ENCODE measurements around the gene IMMP2L. TPM values are rescaled to one million over a fixed set of nuclear protein-coding genes. Genes with fewer than 3 reads are reported as not detected.

IMMP2L gene
- total and polyA plus RNA-seq, 7 donors = 9.3 to 43.0 (median 19.2) TPM

DNA sequence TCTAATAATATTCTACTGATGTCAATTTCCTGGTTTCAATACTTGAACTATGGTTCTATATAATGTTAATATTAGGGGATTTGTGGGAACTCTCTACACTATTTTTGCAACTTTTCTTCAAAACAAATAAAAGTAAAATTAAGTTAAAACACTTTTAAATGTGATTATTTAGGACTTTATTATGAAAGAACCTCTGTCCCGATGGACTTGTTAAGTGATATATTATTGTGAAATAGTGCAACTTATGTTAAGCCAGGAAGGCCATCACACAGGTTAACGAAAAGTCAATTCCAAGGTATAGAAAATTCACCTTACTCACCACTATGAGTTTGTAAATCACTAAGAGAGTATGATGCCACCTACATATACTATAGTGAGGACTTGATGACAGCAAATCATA is 79.2 kb downstream of the IMMP2L start:
- no peak overlapping the region for H3K4me3 ChIP-seq
- no peak overlapping the region for H3K27ac ChIP-seq
- intact Hi-C loops (cut with DNase I) = no loop called here
- H3K9me3 ChIP-seq = no peaks in the 10 kb centered on the region
- TF ChIP-seq, protein P1, sequence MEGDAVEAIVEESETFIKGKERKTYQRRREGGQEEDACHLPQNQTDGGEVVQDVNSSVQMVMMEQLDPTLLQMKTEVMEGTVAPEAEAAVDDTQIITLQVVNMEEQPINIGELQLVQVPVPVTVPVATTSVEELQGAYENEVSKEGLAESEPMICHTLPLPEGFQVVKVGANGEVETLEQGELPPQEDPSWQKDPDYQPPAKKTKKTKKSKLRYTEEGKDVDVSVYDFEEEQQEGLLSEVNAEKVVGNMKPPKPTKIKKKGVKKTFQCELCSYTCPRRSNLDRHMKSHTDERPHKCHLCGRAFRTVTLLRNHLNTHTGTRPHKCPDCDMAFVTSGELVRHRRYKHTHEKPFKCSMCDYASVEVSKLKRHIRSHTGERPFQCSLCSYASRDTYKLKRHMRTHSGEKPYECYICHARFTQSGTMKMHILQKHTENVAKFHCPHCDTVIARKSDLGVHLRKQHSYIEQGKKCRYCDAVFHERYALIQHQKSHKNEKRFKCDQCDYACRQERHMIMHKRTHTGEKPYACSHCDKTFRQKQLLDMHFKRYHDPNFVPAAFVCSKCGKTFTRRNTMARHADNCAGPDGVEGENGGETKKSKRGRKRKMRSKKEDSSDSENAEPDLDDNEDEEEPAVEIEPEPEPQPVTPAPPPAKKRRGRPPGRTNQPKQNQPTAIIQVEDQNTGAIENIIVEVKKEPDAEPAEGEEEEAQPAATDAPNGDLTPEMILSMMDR (IDR thresholded peaks at IDR 0.05) = no peak
- 76 to 93% (median 88%) methylated on average over 2 of the region's 2 CpGs for WGBS, 3 donors
- ATAC-seq = no peak
- no peak for DNase-seq
- no peaks in the 10 kb centered on the region for H3K27me3 ChIP-seq (ENCODE audit: insufficient read depth in 3 of 3, low read length in 2 of 3)
- no peaks in the 10 kb centered on the region for H3K4me1 ChIP-seq
- H3K36me3 ChIP-seq (ENCODE audit: insufficient read depth in 1 of 2, low read depth in 1 of 2) = no peaks in the 10 kb centered on the region

DNA sequence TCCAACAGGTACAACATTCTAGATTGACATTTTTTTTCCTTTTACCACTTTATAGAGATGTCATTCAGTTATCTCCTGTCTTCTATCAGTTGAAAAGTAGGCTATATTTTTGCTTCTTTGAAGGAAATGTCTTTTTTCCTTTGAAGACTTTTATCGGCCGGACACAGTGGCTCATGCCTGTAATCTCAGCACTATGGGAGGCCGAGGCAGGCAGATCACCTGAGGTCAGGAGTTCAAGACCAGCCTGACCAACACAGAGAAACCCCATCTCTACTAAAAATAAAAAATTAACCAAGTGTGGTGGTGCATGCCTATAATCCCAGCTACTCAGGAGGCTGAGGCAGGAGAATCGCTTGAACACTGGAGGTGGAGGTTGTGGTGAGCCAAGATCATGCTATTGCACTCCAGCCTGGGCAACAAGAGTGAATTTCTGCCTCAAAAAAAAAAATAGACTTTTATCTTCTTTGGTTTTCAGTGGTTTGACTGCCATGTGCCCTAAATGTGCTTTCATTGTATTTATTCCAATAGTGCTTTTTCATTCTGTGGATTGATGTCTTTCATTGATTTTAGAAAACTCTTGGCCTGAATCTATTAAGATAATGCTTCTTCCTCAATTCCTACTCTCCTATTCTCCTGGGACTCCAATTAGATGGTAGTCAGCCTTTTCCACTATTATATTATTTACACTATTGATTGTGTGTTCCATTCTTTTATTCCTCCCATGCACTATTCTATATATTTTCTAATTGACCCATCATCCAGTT is 84.6 kb downstream of the IMMP2L start:
- 97 to 99% (median 97%) methylated on average over 4 of the region's 4 CpGs for WGBS, 3 donors

DNA sequence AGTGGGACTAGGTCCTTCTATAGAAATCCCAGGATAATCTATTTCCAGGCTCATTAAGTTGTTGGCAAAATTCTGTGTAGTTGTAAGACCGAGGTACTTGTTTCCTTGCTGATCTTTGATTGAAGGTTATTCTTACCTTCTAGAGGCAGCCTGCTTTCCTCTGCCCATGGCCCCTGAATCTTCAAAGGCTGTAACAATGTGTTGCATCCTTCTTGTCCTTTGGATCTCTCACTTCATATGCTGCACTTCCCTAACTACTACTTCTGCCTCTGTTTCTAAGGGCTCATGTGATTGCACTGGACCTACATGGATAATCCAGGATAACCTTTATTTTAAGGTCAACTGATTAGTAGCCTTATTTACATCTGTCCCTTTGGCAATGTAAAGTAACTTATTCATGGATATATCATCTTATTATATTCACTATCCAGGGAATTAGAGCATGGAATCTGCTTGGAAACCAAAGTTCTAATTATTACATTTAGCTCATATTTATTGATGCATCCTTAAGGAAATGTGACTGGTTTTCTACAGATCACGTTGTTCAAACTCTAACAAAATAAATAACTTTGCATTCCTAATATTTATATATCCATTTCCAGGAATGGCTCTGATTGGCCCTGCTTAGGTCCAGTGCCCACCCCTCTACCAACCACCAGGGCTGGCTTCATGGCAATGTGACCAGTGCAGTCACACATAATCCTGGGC is 85.6 kb downstream of the IMMP2L start:
- WGBS, 3 donors = 81 to 84% (median 82%) methylated on average over 2 of the region's 2 CpGs

More for the DNA sequence above, 84.6 kb downstream of the IMMP2L start:
- H3K27me3 ChIP-seq (ENCODE audit: insufficient read depth in 3 of 3, low read length in 2 of 3) = no peaks in the 10 kb centered on the region
- intact Hi-C loops (cut with DNase I) = no loop called here
- DNase-seq = no peak
- no peak for ATAC-seq
- H3K4me1 ChIP-seq = no peaks in the 10 kb centered on the region
- H3K4me3 ChIP-seq = no peak overlapping the region
- TF ChIP-seq, protein P1 (IDR thresholded peaks at IDR 0.05) = no peak
- no peak overlapping the region for H3K27ac ChIP-seq
- H3K36me3 ChIP-seq (ENCODE audit: insufficient read depth in 1 of 2, low read depth in 1 of 2) = no peaks in the 10 kb centered on the region
- no peaks in the 10 kb centered on the region for H3K9me3 ChIP-seq

DNA sequence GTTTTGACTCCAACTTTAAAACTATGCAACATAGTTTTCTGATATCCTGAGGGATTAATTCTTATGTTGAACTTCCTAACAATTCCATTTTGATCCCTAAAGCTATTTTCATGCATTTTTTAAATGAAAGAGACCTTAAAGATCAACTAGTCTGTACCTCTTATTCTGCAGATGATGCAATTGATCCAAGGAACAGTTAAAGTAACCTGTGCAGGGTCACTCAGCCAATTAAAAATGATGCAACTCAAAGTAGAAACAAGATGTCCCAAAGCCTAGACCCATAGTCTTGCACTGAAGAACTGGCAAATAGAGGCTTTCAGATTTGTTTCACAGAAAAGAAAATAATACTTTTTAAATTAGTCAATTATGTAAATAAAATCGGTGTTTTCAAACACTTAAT is 86.3 kb downstream of the IMMP2L start:
- ATAC-seq = no peak
- TF ChIP-seq, protein P1 (IDR thresholded peaks at IDR 0.05) = no peak
- Histone ChIP-seq H3K27me3 (ENCODE audit: insufficient read depth in 3 of 3, low read length in 2 of 3) (no peaks in the 10 kb centered on the region), H3K9me3 (no peaks in the 10 kb centered on the region), H3K36me3 (ENCODE audit: insufficient read depth in 1 of 2, low read depth in 1 of 2) (no peaks in the 10 kb centered on the region), H3K4me3 (no peak overlapping the region), H3K4me1 (no peaks in the 10 kb centered on the region), H3K27ac (no peak overlapping the region)
- no peak for DNase-seq
- 83 to 94% (median 93%) methylated on average over 1 of the region's 1 CpG for WGBS, 3 donors
- intact Hi-C loops (cut with DNase I) = no loop called here

More for the DNA sequence above, 85.6 kb downstream of the IMMP2L start:
- Histone ChIP-seq H3K36me3 (ENCODE audit: insufficient read depth in 1 of 2, low read depth in 1 of 2) (no peaks in the 10 kb centered on the region), H3K4me3 (no peak overlapping the region), H3K4me1 (no peaks in the 10 kb centered on the region), H3K27me3 (ENCODE audit: insufficient read depth in 3 of 3, low read length in 2 of 3) (no peaks in the 10 kb centered on the region), H3K9me3 (no peaks in the 10 kb centered on the region), H3K27ac (no peak overlapping the region)
- ATAC-seq (no peak), DNase-seq (no peak)
- TF ChIP-seq, protein P1 (IDR thresholded peaks at IDR 0.05) = no peak
- intact Hi-C loops (cut with DNase I) = no loop called here

Data from psoas muscle (tissue), 8 donors.